D721Med (cell line): ENCODE measurements around the gene CMTM3.

Experiments
- DNase-seq: peaks from one replicate; pipeline ENCODE4 v3.0.0; 2011; ENCODE audit warnings: low spot score; ENCODE audit not compliant: insufficient read length
- FAIRE-seq: peaks from 2 replicates; lab custom pipeline; 2011; peaks lifted over from hg19 to GRCh38; lab: Jason Lieb, UNC
- TF ChIP-seq, protein P1 (sequence below): IDR thresholded peaks from 2 replicates; pipeline ENCODE4 v1.5.1; 2012; ENCODE audit warnings: mild to moderate bottlenecking, control low read depth; ENCODE audit not compliant: insufficient read depth; ENCODE audit errors: missing control alignments

CMTM3 gene

DNA sequence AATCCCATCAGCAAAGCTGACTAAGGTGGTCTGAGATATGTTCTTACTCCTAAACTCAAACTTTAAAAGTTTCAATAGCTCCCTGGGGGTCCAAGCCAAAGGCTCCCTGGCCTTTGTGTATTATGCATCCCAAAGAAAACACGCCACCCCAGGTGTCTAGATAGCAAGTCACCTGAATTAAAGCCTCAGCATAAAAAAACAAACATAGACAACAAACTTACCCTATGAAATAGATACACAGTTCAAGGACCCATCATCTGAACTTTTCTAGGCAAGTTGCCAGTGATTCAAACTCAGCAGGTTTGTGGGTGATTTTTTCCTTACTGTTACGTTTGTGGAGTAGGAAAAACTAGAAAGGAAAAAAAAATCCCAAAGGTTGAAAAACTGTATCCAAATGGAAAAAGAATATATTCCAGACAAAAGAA lies 12.5 kb downstream of the CMTM3 start:
- FAIRE-seq (no peak), DNase-seq (no peak)
- TF ChIP-seq, protein P1, sequence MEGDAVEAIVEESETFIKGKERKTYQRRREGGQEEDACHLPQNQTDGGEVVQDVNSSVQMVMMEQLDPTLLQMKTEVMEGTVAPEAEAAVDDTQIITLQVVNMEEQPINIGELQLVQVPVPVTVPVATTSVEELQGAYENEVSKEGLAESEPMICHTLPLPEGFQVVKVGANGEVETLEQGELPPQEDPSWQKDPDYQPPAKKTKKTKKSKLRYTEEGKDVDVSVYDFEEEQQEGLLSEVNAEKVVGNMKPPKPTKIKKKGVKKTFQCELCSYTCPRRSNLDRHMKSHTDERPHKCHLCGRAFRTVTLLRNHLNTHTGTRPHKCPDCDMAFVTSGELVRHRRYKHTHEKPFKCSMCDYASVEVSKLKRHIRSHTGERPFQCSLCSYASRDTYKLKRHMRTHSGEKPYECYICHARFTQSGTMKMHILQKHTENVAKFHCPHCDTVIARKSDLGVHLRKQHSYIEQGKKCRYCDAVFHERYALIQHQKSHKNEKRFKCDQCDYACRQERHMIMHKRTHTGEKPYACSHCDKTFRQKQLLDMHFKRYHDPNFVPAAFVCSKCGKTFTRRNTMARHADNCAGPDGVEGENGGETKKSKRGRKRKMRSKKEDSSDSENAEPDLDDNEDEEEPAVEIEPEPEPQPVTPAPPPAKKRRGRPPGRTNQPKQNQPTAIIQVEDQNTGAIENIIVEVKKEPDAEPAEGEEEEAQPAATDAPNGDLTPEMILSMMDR: no peak

DNA sequence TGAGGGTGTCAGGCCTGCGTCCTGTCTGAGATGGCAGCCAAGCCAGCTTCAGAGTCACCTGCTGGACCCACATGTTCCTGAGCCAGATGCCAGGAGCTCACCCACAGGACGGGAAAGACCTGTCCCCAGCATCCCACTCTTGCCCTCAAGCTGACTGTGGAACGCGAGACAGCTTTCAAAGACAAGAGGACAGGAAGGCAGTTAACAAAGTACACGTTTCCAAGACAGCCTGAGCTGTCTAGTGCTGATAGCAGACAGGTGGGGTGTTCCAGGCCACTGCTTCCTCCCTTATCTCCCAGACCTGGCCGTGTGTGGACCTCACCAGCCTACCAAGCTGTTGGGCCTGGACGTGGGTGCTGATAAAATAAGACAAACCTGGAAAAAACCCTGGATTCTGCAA lies 13.2 kb downstream of the CMTM3 start:
- FAIRE-seq: no peak
- TF ChIP-seq, protein P1: no peak
- no peak for DNase-seq

DNA sequence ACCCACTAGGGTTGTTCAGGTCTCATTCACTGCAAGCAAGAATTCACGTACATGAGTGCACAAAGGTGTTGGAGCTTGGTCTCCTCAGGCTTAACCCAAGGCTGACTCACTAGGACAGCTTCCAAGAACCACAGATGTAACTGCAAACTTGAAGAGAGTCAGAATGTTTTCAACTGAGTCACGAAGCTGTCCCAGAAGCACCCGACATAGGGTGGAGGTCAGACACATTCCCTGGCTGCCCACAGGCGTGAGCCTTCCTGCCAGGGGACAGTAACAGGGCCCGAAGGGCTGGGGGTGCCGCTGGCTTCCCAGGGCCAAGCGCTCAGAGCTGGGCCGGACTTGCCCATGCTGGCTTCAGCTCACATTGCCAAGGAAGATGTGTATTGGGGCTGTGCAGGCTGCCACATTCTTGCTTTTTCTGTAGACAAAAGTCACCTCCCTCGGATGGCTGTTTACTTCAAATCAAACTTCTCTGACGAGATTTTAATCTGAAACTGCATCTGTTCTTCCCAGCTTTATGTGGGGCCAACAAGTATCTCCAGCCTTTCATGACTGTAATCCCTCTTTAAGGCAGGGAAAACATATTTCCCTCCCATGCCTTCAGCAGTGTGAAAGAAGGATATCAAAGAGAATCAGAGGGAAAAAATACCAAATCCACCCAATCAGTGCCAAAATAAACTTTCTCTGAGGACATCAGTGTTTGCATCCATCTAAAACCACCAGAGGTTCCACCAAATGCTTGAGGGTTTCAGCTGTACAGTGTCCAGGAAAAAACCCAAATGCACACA lies 14.3 kb downstream of the CMTM3 start:
- FAIRE-seq: no peak
- TF ChIP-seq, protein P1: no peak
- no peak for DNase-seq

- TF ChIP-seq, protein P1: no peak
- no peak for FAIRE-seq
Observed at GRCh38 chr16:66619534-66620428, 15.3 kb downstream of the CMTM3 start.

DNA sequence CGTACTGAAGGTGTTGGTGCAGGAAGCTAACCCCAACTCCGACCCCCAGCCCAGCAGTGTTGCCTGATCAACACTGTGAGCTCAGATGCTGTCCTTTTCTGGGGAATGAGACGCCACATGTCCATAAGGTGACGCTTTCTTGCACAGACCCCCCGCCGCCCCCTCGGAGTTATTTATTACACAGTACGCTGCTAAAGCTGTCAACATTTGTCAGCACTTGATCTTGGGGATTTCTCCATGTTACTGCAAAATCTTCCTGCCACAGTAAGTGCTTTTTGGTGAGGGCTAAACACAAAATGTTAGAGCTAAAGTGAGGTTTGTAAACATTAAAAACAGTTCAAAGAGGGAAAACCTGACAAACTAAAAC lies 15.9 kb downstream of the CMTM3 start:
- DNase-seq (no peak), FAIRE-seq (no peak)
- TF ChIP-seq, protein P1: no peak

More at GRCh38 chr16:66619534-66620428, 15.3 kb downstream of the CMTM3 start:
- DNase-seq: no peak

GRCh38 chr16:66621973-66622372 lies 17.5 kb downstream of the CMTM3 start:
- FAIRE-seq (no peak), DNase-seq (no peak)
- TF ChIP-seq, protein P1: no peak
